NCI-H524 treated with DMSO at 0.1 percent for 48 hours (cell line): ENCODE measurements around the gene FNDC3B.
"Not testable (repeated sequence)": the region's sequence is repeated elsewhere in the genome, so short reads cannot be mapped to it uniquely, and the experiment has no call there.

ENCODE experiments used
- DNase-seq: peaks from one replicate; lab custom pipeline; 2025; lab: John Stamatoyannopoulos, UW

Gene FNDC3B

DNA sequence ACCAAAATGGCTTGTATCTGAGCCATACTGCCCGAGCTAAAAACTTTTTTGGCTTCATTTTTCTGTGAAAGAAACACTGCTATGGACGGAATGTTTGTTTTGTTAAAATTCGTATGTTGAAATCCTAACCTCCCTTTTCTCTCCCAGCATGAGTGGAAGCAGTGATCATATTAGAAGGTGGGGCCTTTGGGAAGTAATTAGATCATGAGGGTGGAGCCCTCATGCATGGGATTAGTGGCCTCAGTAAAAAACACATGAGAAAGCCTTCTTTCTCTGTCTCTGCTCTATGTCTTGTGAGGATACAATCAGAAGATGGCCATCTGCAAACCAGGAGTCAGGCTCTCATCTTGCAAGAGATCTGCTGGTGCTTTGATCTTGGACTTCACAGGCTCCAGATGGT lies 7.4 kb upstream of the FNDC3B start:
- no peak for DNase-seq

DNA sequence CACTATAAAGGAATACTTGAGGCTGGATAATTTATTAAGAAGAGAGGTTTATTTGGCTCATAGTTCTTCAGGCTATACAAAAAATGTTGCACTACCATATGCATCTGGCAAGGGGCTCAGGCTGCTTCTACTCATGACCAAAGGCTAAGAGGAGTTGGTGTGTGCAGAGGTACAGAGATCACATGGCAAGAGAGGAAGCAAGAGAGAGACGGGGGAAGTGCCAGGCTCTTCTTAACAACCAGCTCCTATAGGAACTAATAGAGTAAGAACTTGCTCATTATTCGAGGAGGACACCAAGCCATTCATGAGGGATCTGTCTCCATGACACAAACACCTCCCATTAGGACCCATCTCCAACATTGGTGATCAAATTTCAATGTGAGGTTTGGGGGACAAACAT lies 6.0 kb upstream of the FNDC3B start:
- no peak for DNase-seq

DNA sequence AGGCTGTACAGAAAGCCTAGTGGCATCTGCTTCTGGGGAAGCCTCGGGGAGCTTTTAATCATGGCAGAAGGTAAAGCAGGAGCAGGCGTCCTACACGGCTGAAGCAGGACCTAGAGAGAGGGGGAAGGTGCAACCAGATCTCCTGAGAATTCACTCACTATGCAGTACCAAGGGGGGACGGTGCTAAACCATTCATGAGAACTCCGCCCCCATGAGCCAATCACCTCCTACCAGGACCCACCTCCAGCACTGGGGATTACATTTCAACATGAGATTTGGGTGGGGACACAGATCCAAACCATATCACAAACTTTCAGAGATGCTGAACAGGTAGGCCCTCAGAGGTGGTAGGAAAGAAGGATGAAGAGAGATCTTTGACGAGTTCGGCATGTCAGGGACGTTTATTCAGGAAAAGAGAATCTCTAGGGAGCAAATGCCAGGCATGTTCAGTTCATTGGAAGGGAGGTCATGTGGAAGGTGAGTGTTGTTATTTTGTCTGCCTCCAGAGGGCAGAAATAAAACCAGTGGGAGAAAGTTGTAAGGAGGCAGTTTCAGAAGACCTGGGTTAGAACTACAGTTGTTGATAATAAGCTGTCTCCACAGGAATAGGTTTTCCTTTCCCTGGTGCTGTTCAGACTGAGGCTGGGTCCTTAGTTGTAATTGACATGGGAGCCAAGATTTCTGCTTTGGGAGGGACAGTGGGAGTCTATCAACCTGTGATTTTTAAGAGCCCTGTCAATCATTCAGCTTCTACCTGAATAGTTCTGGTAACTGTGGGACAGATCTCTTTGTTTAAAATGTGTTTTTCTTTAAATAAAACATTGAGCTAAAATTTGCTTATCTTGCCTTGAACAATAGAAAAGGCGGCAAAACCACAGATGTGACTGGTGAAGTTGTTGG lies 4.3 kb upstream of the FNDC3B start:
- no peak for DNase-seq

DNA sequence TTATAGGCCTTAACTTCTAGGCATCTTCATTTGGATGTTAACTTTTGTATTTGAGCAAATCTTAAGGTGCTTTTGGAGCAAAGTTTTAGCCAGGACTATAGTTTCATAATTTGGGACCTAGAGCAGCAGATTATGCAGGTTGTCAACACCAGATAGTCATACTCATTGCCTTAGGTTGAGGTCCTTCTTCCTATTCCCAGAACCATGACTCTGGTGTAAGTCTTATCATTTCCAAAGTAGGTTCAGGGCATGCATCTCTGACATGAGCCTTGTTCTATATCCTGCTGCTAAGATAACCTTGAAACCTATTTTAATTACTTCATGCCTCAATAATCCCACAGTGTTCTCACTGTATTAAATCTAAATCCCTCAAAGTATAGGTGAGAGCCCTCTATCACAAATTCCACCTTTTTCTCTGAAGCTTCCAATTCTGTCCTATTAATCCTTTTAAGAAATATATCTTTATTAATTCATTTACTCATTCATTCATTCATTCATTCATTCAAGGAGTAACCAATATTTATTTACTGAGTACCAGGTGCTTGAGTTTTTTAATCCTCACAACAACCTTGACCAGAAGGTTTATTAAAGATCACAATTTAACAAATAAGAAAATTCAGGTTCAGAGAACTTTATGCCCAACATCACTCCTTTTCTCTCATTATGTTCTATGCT lies 2.7 kb upstream of the FNDC3B start:
- no peak for DNase-seq

DNA sequence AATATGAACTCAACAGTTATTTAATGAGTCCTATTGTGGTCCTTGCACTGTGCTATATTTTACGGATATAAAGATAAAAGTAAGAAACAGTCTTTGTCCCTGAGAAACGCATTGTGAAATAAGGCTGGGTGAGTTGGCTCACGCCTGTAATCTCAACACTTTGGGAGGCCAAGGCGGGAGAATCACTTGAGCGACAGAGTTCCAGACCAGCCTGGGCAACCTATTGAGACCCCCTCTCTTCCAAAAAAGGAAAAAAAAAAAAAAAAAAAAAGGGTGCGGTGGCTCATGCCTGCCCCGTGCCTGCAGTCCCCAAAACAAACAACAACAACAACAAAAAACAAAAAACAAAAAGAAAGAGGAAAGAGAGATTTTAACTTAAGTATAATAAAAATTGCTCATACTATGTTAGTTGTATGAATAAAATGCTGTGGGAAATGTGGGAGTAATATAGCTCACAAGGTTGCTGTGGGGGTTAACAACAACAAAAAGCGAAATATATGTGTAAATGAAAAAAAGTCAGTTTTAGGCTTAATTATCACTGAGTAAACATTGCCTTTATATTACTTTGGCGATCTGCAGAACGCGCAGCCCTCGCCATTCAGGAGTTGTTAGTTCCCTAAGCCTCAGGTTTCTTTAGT lies 461 bp upstream of the FNDC3B start:
- DNase-seq, result no peak

DNA sequence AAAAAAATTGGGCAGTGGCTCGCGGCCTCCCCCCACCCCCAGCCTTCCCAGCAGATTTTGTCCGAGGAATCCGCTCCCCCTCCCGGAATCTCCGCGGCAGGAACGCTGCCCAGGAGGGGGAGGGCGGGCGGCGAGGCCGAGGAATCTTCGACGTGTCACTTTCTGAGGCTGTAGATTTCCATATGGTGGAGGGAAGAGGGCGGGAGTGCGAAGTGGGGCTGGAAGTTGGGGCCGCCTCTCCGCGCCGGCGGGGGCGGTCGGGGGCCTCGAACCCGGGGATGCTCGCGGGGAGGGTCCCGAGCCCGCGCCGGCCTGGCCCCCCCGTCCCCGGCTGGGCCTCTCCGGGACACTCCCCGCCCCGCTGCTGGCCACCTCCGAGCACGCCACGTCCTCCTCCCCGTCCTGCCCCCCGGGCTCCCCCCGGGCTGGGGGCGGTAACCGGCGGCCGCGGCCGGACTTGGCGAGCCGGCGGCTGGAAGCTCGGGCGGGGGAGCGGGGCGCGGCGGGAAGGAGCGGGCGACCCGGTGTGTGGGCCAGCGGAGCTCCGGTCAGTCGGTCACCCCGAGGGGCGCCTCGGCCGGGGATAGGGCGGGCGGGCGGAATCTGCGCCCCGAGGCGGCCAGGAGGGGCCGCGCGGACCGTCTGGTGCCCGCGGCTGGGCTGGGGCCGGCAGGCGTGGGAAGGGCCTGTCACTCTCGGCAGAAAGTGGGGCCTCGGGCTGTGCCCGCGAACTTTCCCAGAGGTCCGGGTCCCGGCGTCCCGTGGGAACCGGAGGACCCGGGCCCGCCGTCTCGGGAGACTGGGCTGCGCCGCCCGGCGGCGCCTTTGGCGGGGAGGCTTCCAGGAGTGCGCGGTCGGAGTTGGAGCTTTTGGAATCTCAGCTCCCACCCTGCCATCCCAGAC lies 951 bp downstream of the FNDC3B start:
- peak; percentile 49 for DNase-seq

DNA sequence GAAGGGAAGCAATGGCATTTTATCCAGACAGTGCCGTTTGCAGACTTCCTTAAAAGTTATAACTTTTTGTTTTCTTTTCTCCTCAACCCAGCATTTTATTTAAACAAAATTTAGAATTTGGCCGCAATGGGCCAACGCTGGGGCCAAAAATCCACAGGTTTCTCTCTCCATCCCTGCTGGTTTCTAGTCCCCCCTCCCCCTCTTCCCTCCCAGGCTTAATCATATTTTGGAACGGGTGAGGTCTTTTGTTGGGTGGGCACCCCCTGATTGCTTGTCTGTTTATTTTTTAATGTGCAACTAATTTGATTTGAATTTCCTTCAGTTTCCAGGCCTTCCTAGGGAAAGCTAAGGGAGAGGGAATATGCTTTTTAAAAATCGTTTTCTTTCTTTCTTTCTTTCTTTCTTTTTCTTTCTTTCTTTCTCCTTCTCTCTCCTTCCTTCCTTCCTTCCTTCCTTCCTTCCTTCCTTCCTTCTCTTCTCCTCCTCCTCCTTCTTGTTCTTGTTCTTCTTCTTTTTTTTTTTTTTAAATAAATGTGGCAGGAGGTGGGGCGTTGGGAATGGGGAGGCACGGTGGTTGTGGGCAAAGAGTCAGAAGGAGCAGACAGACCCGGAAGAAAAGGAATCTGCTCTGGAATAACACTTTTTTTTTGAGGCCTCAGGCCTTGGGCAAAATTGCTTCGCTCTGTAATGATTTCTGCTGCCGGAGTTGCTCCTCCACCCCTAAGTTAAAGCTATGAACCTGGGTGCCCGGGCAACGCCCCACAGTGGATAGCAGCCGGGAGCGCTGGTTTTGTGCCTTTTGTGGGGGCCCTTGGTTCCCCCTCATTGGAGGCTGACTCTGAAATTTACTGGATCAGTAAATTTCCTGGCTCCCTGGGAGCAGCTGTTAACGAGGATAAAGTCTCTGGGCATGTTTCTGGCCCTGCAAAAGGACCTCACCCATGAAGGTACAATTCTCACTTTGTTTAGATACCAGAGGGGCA lies 1.9 kb downstream of the FNDC3B start:
- DNase-seq, result no peak

DNA sequence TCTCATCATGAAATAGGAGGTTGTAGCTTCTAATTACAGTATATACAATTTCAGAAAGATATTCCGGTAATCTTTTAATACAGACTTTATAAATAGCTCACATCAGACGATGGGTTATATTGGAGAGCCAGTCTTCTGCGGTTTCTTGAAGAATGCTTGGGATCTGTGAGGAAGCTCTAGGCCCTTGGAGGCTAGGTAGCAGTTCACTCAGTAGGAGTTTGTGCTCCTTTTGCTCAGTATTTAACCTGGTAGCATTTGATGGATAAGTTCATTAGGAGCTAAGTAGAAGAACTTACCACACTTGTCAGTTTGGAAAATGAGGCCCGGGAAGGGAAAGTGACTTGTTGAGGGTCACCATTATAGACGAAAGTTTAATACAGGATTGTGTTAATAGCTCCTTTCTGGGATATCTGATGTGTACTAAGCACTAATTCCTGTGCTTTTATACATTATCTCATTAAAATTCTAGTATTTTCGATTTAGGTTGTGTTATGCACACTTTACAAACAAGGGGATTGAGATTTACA lies 2.8 kb downstream of the FNDC3B start:
- DNase-seq, result no peak

DNA sequence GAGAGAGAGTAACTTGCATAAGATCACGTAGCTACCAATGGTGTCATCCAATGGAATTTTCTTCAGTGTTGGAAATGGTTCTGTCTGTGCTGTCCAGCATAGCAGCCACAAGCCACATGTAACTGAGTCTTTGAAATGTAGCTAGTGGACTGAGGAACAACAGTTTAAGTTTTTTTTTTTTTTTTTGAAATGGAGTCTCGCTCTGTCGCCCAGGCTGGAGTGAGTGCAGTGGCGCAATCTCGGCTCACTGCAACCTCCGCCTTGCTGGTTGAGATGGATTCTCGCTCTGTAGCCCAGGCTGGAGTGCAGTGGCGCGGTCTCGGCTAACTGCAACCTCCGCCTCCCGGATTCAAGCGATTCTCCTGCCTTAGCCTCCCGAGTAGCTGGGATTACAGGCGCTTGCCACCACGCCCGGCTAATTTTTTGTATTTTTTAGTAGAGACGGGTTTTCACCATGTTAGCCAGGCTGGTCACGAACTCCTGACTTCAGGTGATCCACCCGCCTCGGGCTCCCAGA lies 3.3 kb downstream of the FNDC3B start:
- DNase-seq, result not testable (repeated sequence)

DNA sequence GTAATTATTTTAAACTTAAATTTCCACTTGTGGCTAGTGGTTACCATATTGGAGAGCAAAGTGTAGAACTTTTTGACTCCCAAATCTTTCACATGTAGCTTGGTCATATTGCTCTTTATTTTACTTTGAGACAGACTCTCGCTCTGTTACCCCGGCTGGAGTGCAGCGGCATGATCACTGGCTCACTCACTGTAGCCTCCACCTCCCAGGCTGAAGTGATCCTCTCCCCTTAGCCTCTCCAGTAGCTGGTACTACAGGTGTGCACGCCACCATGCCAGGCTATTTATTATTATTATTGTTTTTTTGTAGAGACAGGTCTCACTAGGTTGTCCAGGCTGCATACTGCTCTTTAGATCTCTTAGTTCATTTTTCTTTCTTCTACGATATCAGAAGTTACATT lies 3.9 kb downstream of the FNDC3B start:
- DNase-seq, result no peak

DNA sequence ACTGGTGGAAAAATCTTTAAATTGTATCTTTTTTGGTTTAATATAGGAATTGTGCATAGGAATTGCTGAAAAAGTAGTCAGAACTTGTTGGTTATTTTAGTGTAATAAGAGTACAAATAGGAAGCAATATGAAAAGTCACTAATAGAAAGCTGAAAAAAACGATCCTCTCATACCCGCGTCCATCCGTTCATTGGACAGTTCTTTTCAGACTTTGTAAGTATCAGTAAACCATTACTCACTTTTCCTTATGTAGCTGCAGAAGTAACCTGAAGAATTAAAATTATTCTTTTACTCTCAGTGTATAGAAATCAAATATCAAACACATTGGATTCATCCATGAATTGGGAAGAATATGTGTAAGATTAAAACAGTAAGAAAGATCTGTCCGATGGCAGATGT lies 4.4 kb downstream of the FNDC3B start:
- DNase-seq, result no peak

DNA sequence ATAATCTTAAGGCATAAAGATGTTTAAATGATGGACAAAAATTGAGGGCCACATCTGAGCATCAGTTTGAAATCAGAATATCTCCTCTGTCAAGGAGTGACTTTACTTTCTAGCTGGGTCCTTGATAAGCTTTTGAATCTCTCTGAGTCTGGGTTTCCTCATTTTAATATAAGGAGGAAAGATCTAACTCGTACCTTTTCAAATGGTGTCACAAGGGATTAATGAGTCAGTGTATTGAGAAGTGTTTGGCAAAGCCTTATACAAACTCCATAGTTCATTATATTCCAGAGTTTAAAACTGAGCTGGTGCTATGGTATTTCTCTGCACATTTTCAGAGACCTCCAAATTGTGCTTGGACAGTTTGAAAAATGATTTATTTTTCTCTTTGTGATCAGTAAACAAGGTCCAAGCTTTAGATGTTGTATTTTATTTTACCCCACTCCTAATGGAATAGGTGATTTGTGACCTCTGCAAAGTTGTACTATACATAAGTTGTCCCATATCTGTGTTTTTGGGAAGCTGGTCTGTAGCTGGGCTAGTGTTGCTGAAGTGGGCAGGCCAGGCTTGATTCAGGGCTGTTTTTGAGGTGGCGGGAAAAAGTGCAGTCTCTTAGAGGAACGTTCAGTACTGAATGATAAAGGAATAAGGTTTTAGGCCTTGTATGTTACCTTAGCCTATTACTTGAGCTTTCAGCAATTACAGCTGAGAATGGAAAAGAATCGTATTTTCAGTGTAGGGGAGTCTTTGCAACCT lies 5.6 kb downstream of the FNDC3B start:
- DNase-seq, result no peak

DNA sequence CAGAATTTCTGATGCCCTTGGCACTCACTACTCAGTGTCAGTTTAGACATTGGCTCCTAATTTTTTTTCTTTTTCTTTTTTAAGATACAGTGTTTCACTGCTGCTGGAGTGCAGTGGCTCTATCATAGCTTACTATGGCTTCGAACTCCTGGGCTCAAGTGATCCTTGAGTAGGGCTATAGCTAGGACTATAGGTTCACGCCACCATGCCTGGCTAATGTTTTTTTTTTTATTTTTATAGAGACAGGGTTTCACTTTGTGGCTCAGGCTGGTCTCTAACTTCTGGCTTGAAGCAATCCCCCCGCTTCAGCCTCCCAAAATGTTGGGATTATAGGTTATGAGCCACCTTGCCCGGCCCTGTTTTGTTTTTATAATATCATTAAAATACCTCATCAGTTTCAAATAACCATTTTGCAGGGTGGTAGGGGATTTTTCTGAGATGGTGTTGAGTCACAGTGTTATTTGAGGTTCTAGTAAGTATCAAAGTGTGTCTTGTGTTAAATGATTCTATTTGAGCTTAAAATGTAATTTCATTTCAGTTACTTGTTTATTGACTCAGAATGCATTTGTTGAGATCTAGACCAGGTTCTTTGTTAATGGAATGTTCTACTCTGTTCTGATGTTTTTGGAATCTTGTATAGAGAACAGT lies 7.0 kb downstream of the FNDC3B start:
- DNase-seq, result no peak

DNA sequence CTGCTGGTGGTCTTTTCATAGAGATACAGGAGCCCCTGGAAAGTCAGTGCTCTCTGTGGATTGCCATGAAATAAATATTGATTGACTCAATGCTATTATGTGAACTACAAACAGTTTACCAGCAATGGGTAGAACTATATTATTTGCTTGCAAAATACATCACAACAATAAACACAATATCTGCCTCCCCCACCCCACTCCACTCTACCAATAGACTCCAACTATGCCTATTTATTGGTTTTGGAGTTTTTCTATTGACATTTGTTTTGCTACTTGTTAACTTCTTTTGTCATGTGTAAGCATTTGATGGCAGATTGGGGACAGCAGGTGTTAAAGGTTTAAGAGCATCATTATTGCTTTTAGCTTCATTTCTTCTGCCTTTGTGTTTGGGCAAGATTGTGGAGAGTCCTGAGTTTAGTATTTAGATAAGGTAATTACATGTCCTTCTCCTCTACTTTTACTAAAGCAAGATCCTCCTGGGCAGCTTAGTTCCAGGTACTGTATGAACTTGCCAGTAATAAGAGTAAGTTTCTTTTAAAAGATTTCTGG lies 8.3 kb downstream of the FNDC3B start:
- DNase-seq, result no peak

DNA sequence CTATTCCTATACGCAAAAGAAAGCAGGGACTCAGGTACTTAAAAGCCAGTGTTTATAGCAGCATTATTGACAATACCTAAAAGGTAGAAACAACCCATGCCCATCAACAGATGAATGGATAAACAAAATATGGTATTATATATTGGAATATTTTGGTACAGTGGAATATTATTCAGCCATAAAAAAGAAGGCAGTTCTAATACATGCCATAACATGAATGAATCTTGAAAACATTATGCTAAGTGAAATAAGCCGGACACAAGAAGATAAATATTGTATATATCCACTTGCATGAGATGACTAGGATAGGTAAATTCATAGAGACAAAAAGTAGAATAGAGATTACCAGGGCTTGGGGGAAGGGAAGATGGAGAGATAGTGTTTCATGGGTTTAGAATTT lies 9.2 kb downstream of the FNDC3B start:
- no peak for DNase-seq

DNA sequence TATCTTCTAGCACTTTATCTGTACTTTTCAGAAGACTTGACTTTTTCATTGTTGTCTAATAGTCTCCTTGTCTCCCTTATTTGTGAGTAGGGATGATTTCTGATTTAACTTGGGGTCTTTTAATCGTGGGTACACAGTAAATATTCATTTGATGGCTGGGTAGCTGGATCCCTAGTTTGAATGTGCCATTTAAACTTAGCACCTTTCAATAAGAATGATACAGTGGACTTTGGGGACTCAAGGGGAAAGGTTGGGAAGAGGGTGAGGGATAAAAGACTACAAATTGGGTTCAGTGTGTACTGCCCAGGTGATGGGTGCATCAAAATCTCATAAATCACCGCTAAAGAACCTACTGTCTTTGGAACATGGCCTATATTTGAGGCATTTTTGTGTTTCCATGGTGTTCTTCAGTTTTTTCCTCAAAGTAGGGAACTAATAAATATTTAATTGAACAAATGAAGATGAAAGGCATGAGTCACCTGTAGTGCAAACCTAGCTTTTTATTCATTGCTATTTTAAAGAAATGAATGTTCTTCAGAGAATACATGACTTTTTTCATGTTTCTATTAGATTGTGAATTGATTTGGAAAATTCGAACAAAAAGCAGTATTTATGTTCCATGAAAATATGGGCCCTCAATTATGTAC lies 12.1 kb downstream of the FNDC3B start:
- no peak for DNase-seq

DNA sequence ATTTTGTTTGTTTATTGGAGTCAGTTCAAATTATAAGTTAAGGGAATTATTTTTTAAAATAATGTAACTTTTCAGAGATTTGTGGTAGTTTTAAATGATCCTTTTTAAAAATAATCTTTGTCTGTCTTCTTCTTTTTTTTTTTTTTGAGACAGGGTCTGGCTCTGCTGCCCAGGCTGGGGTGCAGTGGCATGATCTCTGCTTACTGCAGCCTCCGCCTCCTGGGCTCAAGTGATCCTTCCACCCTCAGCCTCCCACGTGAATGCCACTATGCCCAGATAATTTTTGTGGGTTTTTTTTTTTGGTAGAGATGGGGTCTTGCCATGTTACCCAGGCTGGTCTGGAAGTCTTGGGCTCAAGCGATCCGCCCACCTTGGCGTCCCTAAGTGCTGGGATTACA lies 12.6 kb downstream of the FNDC3B start:
- no peak for DNase-seq

DNA sequence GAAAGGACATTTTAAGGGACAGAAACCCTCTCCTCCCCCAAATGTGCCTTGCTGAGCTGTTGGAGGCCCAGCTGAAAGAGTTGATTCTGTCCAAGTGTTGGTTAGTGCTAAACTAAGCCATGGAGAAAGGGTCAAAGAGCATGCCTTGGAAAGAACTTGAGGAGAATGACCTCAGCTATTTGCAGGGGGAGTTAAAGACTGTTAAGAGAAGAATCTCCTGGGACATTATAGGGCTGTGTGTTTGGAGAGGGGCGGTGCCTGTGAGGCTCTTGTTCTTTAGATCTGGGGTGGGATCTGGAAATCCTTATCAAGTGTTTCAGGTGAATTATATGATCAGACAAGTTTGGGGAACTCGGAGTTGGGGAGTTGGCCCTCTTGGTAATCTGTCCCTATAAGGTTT lies 13.0 kb downstream of the FNDC3B start:
- no peak for DNase-seq
